BE2C (cell line): ENCODE measurements around the gene ETV5.

Source experiments
- DNase-seq: peaks from one replicate; pipeline ENCODE4 v3.0.0-alpha.2; 2020
- H3K27me3 ChIP-seq: fragments of 250-450 bp; sonication (Bioruptor Pico); 2 replicates; pipeline ENCODE4 v1.5.1; 2020; ENCODE audit warnings: mild to moderate bottlenecking
- H3K36me3 ChIP-seq: fragments of 250-450 bp; sonication (Bioruptor Pico); 2 replicates; pipeline ENCODE4 v1.5.1; 2020; ENCODE audit warnings: mild to moderate bottlenecking
- H3K4me1 ChIP-seq: fragments of 250-450 bp; sonication (Bioruptor Pico); 2 replicates; pipeline ENCODE4 v1.5.1; 2020
- H3K4me3 ChIP-seq: 2 replicates; pipeline ENCODE4 v1.5.1; 2011; ENCODE audit warnings: low read depth, low read length
- H3K9me3 ChIP-seq: fragments of 250-450 bp; sonication (Bioruptor Pico); 2 replicates; pipeline ENCODE4 v1.5.1; 2020
- TF ChIP-seq, protein P1 (sequence below): IDR thresholded peaks from 2 replicates; pipeline ENCODE4 v1.5.1; 2012; ENCODE audit warnings: mild to moderate bottlenecking, low read depth, low read length

Gene ETV5

DNA sequence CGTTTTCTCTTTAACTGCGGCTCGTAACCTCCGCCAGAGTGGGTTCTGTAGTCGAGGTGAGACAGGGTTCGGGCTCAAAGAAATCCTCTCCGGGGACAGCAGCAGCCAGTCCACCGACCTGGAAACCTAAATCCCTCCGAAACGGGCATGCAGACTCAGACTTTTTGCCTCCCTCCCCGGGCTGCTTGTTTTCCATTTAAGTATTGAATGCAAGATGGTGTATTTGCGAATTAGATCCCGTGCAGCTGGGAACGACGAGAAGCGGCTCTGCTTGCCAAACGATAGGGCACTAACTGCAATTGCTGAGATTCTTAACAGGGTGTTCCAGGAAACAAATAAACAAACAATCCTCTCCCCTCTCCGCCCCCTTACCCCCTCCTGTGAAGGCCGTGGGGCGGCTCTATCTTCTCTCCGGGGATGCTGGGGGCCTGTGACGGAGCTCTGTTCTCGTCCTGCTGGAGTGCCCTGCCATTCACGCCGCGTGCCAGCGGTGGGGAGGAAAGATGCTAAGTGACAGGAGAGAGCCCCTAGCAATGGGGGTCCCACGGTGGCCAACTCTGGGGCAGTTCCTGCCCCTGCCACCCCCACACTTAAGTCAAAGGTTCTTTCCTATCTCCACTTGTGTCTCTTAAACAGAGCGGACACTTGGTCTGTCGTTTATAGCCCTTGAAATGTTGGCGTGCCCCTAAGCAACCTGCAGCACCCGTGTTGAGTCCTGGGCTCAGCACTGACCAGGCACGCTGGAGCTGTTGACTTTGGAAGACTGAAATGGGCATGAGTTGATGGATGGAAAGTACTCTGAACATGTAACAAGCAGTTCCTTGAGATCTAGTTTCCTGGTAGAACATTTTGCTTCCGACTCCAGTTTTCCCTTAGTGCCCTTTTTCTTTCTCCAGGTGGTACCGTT lies 1.3 kb upstream of the ETV5 start:
- H3K27me3 ChIP-seq = no peaks in the 10 kb centered on the region
- no peaks in the 10 kb centered on the region; the same call in 1 of the 2 replicates for H3K36me3 ChIP-seq
- H3K4me1 ChIP-seq = peaks cover 7% of the 10 kb centered on the region; the same call in 1 of the 2 replicates
- no peaks in the 10 kb centered on the region for H3K9me3 ChIP-seq
- TF ChIP-seq, protein P1, sequence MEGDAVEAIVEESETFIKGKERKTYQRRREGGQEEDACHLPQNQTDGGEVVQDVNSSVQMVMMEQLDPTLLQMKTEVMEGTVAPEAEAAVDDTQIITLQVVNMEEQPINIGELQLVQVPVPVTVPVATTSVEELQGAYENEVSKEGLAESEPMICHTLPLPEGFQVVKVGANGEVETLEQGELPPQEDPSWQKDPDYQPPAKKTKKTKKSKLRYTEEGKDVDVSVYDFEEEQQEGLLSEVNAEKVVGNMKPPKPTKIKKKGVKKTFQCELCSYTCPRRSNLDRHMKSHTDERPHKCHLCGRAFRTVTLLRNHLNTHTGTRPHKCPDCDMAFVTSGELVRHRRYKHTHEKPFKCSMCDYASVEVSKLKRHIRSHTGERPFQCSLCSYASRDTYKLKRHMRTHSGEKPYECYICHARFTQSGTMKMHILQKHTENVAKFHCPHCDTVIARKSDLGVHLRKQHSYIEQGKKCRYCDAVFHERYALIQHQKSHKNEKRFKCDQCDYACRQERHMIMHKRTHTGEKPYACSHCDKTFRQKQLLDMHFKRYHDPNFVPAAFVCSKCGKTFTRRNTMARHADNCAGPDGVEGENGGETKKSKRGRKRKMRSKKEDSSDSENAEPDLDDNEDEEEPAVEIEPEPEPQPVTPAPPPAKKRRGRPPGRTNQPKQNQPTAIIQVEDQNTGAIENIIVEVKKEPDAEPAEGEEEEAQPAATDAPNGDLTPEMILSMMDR = no peak
- peak overlapping the region; percentile 86 for H3K4me3 ChIP-seq
- peak; percentile 40 for DNase-seq

DNA sequence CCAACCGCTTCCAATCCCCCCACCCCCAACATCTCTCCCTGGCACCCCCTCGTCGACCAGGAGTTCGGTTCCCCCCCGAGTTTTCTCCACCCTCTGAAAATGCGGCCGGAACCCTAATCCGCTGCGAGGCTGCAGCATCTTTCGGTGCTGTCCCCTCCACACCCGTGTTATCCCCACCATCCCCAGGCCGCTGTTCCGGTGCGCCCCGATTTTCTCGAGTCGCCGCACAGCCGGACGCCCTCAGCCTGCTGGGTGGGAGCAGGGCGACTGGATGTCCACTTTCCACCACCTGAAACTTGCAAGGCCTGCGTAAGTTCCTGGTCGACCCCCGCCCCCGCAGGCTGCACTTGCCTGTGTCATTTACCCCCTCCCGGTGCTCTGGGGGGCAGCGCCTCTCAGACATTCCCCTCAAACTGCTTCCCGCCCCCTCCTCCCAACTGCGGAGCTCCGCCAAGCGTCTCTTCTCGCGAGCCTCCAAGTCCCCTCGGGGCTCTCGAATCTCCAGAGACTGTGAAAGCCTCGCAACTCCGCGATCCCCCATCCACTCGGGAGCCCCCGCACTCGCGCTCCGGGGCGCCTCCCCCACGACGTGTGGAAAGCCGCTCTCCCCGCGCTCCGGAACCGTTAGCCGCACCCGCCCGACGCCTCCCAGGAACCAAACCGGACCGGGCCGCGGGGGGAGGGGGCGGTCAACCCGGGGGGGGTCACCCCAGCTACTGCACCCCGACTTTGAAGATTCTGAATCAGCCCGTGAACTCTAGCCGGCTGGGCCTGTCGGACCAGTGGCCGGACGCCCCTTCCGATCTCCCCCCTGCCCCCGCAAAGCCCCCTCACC lies 566 bp downstream of the ETV5 start:
- no peaks in the 10 kb centered on the region for H3K27me3 ChIP-seq
- TF ChIP-seq, protein P1 = no peak
- DNase-seq = peak; percentile 92

DNA sequence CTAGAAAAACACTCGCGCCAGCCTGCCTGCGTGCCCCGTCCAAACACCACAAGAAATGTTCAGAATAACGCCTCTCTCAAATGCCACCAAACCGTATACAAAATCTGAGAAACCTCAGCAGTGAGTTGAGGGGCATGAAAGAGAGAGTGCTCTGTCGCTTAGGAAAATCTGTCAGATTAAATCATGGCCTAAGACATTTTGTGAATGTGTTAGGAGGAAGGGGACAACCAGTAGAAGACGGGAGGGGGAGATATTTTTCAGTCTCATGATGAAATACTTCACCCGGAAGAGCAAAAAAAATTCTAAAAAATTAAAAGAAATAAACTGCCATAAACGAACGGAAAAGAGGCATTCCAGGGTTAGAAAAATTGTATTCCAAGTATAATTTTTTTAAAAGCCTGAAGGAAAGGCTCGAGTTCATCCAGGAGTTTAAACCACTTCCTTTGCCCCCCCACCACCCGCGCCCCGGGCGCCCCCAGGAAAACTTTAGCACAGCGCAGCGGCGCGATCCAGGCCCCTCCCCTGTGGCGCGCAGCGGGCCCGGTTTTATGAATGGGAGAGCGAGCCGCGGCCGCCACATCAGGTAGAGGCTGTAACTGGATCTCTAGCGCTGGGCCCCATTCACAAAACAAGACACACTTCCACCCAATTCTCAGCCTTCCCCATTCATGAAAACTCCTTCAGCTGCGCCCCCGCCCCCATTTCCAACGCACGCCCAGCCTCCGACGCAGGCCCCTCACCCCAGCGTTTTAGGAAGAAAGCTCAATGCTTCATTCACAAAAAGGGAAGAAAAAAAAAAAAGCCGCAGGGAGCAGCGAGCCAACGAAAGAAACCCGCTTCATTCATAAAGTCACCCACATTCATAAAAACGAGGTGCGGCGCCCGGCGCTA lies 1.4 kb downstream of the ETV5 start:
- Histone ChIP-seq H3K9me3 (no peaks in the 10 kb centered on the region), H3K27me3 (no peaks in the 10 kb centered on the region), H3K4me3 (peak overlapping the region; percentile 92), H3K36me3 (peaks cover 4% of the 10 kb centered on the region; the same call in 1 of the 2 replicates), H3K4me1 (peaks cover 13% of the 10 kb centered on the region)
- peak; percentile 76 for DNase-seq
- TF ChIP-seq, protein P1 = no peak

More for the DNA sequence above, 566 bp downstream of the ETV5 start:
- H3K36me3 ChIP-seq = peaks cover 4% of the 10 kb centered on the region; the same call in 1 of the 2 replicates
- peak overlapping the region; percentile 92 for H3K4me3 ChIP-seq
- H3K4me1 ChIP-seq = peaks cover 13% of the 10 kb centered on the region
- no peaks in the 10 kb centered on the region for H3K9me3 ChIP-seq

DNA sequence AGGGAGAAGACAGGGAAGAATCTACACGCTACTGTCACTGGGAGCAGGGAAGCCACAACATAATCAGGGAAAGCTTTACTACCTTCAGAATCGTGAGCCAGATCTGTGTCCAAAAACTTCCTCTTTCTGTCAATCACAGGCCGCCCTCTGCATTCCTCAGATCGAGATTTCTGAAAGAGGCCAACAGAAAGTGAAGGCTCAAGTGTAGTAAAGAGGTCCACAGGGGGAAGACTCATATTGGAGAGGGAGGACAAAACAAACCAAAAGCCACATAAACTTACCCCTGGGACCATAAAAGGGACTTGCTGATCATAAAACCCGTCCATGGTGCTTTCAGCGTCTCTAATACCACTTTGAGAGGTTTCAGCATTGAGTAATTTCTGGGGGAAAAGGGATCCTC lies 3.3 kb downstream of the ETV5 start:
- DNase-seq = no peak
- Histone ChIP-seq H3K27me3 (no peaks in the 10 kb centered on the region), H3K9me3 (no peaks in the 10 kb centered on the region), H3K4me3 (no peak overlapping the region), H3K36me3 (peaks cover 4% of the 10 kb centered on the region), H3K4me1 (peaks cover 14% of the 10 kb centered on the region)
- TF ChIP-seq, protein P1 = no peak

DNA sequence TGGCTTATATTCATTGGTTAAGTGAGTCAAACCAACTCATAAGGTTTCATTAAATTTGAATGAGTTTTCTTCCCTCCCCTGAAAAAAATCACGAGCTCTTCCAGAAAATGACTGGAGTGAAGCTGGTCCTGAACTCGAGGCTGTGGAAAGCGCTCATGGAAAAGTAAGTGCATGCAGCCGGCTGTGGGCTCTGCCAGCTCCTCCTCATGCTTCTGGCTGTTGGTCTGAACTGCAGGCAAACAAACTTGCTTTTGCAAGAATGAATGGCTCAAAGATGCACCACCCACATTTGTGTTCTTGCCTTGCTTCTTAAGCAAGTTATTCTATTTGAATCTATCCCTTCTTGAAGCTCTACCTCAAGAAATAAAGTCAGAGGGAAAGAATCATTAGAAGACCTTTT lies 6.2 kb downstream of the ETV5 start:
- Histone ChIP-seq H3K27me3 (no peaks in the 10 kb centered on the region), H3K4me3 (no peak overlapping the region), H3K36me3 (peaks cover 4% of the 10 kb centered on the region), H3K4me1 (peaks cover 33% of the 10 kb centered on the region), H3K9me3 (no peaks in the 10 kb centered on the region)
- TF ChIP-seq, protein P1 = no peak
- DNase-seq = no peak
